22Rv1 (cell line): ENCODE results near the gene ABCA2.

Experiments
- H3K27ac ChIP-seq: fragments of 450-650 bp; 2 replicates; pipeline ENCODE4 v1.5.1; 2017
- ZFX ChIP-seq: fragments of 450-650 bp; IDR thresholded peaks from 2 replicates; pipeline ENCODE4 v1.6.1; 2017; ENCODE audit warnings: antibody characterized with exemption, borderline replicate concordance
- TF ChIP-seq, protein P1 (sequence below): fragments of 450-650 bp; IDR thresholded peaks from 2 replicates; pipeline ENCODE4 v1.5.1; 2017; ENCODE audit warnings: mild to moderate bottlenecking

Gene ABCA2

DNA sequence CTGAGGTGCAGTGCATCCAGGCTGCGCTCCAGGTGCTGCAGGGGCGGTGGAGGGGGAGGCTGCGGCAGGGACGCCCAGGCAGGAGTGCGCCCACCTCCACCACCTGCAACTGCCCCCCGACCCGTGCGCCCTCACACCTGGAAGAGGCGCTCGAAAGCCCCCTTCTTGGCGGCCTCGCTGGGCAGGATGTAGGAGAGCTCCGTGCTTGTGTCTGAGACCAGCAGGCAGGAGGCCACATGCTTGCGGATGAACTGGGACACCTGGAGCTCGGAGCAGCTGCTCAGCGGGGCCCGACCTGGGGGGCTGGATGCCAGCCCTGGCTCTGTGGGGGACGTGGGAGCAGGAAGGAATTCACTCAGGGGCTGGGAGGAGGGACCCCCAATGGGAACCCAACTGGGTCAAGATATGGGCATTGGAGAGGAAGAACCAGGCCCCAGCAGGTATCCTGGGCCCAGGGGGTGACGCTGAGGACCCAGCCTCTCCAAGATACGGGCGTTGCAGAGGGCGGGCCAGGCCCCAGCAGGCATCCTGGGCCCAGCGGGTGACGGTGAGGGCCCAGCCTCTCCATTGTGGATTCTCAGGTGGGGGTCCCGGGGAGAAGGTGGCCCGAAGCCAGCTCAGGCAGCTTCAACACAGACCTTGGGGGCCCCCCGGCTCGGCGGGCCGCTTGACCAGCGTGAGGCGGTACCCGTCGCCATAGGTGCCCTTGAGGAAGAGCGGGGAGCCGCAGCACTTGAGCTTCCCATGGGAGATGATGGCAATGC is 13.1 kb downstream of the ABCA2 start:
- TF ChIP-seq, protein P1, sequence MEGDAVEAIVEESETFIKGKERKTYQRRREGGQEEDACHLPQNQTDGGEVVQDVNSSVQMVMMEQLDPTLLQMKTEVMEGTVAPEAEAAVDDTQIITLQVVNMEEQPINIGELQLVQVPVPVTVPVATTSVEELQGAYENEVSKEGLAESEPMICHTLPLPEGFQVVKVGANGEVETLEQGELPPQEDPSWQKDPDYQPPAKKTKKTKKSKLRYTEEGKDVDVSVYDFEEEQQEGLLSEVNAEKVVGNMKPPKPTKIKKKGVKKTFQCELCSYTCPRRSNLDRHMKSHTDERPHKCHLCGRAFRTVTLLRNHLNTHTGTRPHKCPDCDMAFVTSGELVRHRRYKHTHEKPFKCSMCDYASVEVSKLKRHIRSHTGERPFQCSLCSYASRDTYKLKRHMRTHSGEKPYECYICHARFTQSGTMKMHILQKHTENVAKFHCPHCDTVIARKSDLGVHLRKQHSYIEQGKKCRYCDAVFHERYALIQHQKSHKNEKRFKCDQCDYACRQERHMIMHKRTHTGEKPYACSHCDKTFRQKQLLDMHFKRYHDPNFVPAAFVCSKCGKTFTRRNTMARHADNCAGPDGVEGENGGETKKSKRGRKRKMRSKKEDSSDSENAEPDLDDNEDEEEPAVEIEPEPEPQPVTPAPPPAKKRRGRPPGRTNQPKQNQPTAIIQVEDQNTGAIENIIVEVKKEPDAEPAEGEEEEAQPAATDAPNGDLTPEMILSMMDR: no peak
- no peak for TF ChIP-seq ZFX
- no peak overlapping the region for H3K27ac ChIP-seq

- TF ChIP-seq, protein P1: no peak
- no peak for TF ChIP-seq ZFX
- no peak overlapping the region for H3K27ac ChIP-seq
Measured at GRCh38 chr9:137014166-137014565, 13.9 kb downstream of the ABCA2 start.

- no peak for TF ChIP-seq ZFX
- TF ChIP-seq, protein P1: no peak
- no peak overlapping the region for H3K27ac ChIP-seq
Measured at GRCh38 chr9:137013571-137013940, 14.5 kb downstream of the ABCA2 start.

- no peak for TF ChIP-seq ZFX
- TF ChIP-seq, protein P1: no peak
- no peak overlapping the region for H3K27ac ChIP-seq
Measured at GRCh38 chr9:137012694-137013570, 15.1 kb downstream of the ABCA2 start.

GRCh38 chr9:137011907-137012675 is 15.9 kb downstream of the ABCA2 start:
- H3K27ac ChIP-seq: no peak overlapping the region
- TF ChIP-seq, protein P1: no peak
- TF ChIP-seq ZFX: no peak

GRCh38 chr9:137011156-137011555 is 16.9 kb downstream of the ABCA2 start:
- no peak overlapping the region for H3K27ac ChIP-seq

More at GRCh38 chr9:137011156-137011555, 16.9 kb downstream of the ABCA2 start:
- TF ChIP-seq, protein P1: no peak
- TF ChIP-seq ZFX: no peak
